GM23338 (cell line): ENCODE measurements around the gene SURF1. TPM values are rescaled to one million over a fixed set of nuclear protein-coding genes. Genes with fewer than 3 reads are reported as not detected.

ENCODE experiments used
- ATAC-seq: fragments of 200-7000 bp; cut with Tn5 transposase; 3 replicates; pipeline ENCODE4 v1.9.1; 2020
- DNase-seq: peaks from one replicate; pipeline ENCODE4 v3.0.0-alpha.2; 2015; ENCODE audit warnings: low spot score
- H2AFZ ChIP-seq: fragments of 200-600 bp; sonication (generic); 2 replicates; pipeline ENCODE4 v1.8.0; 2016; ENCODE audit warnings: antibody characterized with exemption, mild to moderate bottlenecking, moderate library complexity
- H3F3A ChIP-seq: fragments of 200-600 bp; sonication (generic); replicated peaks from 2 replicates; pipeline ENCODE4 v1.8.0; 2017; ENCODE audit warnings: antibody characterized with exemption, mixed run types, low read depth
- H3K27ac ChIP-seq: fragments of 200-600 bp; sonication (generic); 2 replicates; pipeline ENCODE4 v1.6.1; 2016; ENCODE audit warnings: low read depth
- H3K27me3 ChIP-seq: fragments of 200-600 bp; sonication (generic); 2 replicates; pipeline ENCODE4 v1.8.0; 2016; ENCODE audit warnings: mild to moderate bottlenecking, mixed run types, moderate library complexity; ENCODE audit not compliant: insufficient read depth
- H3K36me3 ChIP-seq: fragments of 200-600 bp; sonication (generic); 2 replicates; pipeline ENCODE4 v1.8.0; 2016; ENCODE audit warnings: mild to moderate bottlenecking; ENCODE audit not compliant: insufficient read depth
- H3K4me1 ChIP-seq: fragments of 200-600 bp; sonication (generic); 2 replicates; pipeline ENCODE4 v1.8.0; 2016; ENCODE audit warnings: mild to moderate bottlenecking, moderate library complexity; ENCODE audit not compliant: insufficient read depth
- H3K4me2 ChIP-seq: fragments of 200-600 bp; sonication (generic); 2 replicates; pipeline ENCODE4 v1.7.1; 2017; ENCODE audit warnings: mixed run types
- H3K4me3 ChIP-seq: fragments of 200-600 bp; sonication (generic); 2 replicates; pipeline ENCODE4 v1.6.1; 2016; ENCODE audit warnings: mixed run types
- H3K79me2 ChIP-seq: fragments of 200-600 bp; sonication (generic); replicated peaks from 2 replicates; pipeline ENCODE4 v1.8.0; 2017; ENCODE audit warnings: mild to moderate bottlenecking; ENCODE audit not compliant: insufficient read depth
- H3K9me2 ChIP-seq: fragments of 200-600 bp; sonication (generic); 2 replicates; pipeline ENCODE4 v1.8.0; 2017; ENCODE audit not compliant: insufficient read depth
- H4K20me1 ChIP-seq: fragments of 200-600 bp; sonication (generic); replicated peaks from 2 replicates; pipeline ENCODE4 v1.8.0; 2017; ENCODE audit warnings: mild to moderate bottlenecking; ENCODE audit not compliant: insufficient read depth
- H3K27ac Mint-ChIP-seq: 2 replicates; pipeline ENCODE4 v1.8.0; 2020; ENCODE audit warnings: inconsistent platforms, mild to moderate bottlenecking, moderate library complexity, mixed read lengths
- H3K27me3 Mint-ChIP-seq: 3 replicates; pipeline ENCODE4 v1.8.0; 2022; ENCODE audit warnings: low read depth, mild to moderate bottlenecking, moderate library complexity, mixed read lengths, inconsistent platforms; ENCODE audit not compliant: insufficient read depth, poor library complexity
- H3K36me3 Mint-ChIP-seq: 3 replicates; pipeline ENCODE4 v1.8.0; 2021; ENCODE audit warnings: low read depth, mild to moderate bottlenecking, inconsistent platforms, moderate library complexity, mixed read lengths
- H3K4me1 Mint-ChIP-seq: 3 replicates; pipeline ENCODE4 v1.8.0; 2020; ENCODE audit warnings: mild to moderate bottlenecking, inconsistent platforms, mixed read lengths
- H3K4me3 Mint-ChIP-seq: 3 replicates; pipeline ENCODE4 v1.8.0; 2021; ENCODE audit warnings: moderate library complexity, mild to moderate bottlenecking, inconsistent platforms, mixed read lengths
- H3K9me3 Mint-ChIP-seq: 3 replicates; pipeline ENCODE4 v1.8.0; 2020; ENCODE audit warnings: moderate library complexity, mild to moderate bottlenecking, inconsistent platforms, mixed read lengths
- CREB1 ChIP-seq: fragments of 250-450 bp; sonication (Bioruptor Pico); IDR thresholded peaks from 2 replicates; pipeline ENCODE4 v1.5.0; 2020; ENCODE audit warnings: low read depth, mild to moderate bottlenecking, moderate library complexity
- EZH2 ChIP-seq: fragments of 200-600 bp; sonication (generic); IDR thresholded peaks from one replicate; pipeline ENCODE4 v1.8.0; 2017; ENCODE audit warnings: antibody characterized with exemption, mild to moderate bottlenecking, low read depth; ENCODE audit not compliant: unreplicated experiment
- POLR2AphosphoS5 ChIP-seq: IDR thresholded peaks from 2 replicates; pipeline ENCODE4 v1.6.1; 2016; ENCODE audit warnings: antibody characterized with exemption, low read depth
- STAT1 ChIP-seq: IDR thresholded peaks from one replicate; pipeline ENCODE4 v1.6.1; 2016; ENCODE audit warnings: antibody characterized with exemption; ENCODE audit not compliant: unreplicated experiment
- ZNF114 ChIP-seq: fragments of 250-450 bp; sonication (Bioruptor Pico); IDR thresholded peaks from 2 replicates; pipeline ENCODE4 v1.5.0; 2020; ENCODE audit warnings: mild to moderate bottlenecking, moderate library complexity
- polyA plus RNA-seq: library from polyadenylated mRNA; unstranded; fragments of >200 nt; fragmentation: Nextera tagmentation; extraction: Ambion mirVana; gene quantifications from 2 replicates; pipeline ENCODE4 v1.2.1, GENCODE V29; 2016
- total RNA-seq: library from RNA; depleted of rRNA; stranded (reverse); fragments of >200 nt; shearing (Covaris generic); gene quantifications from 2 replicates; pipeline ENCODE4 v1.2.3, GENCODE V29; 2014
- TF ChIP-seq, protein P1 (sequence below): fragments of 250-450 bp; sonication (Bioruptor Pico); IDR thresholded peaks from 2 replicates; pipeline ENCODE4 v1.5.0; 2020; ENCODE audit warnings: mild to moderate bottlenecking, moderate library complexity
- TF ChIP-seq, protein P2 (sequence below), 2 experiments: fragments of 200-600 bp in 1 of 2; sonication (generic) in 1 of 2; conservative IDR thresholded peaks; 2 replicates each; pipeline versions ENCODE4 v1.5.1 to v1.6.1; 2016 to 2017; ENCODE audit warnings: antibody characterized with exemption in 2 of 2, low read depth in 2 of 2, mild to moderate bottlenecking in 2 of 2, moderate library complexity in 1 of 2

Gene SURF1
- total and polyA plus RNA-seq, 2 experiments from 2014 or later, result 39.1 to 52.6 TPM

DNA sequence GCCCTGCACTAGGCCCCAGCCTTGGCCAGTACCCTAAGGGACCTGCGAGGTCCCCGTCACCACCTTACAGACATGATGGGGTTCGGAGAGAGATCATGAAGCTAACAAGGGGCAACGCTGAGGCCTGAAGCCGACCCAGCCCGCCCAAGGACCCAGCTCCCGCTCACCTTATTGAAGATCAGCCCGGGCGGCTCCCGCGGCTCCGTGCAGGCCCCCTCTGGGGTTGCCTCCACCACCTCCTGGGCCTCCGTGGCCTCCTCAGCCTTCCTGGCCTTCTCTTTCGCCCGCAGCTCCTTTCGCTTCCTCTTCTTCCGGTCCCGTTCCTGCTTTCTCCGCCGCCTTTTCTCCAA, 23.9 kb downstream of the SURF1 start:
- DNase-seq (no peak), ATAC-seq (no peak)
- Histone ChIP-seq H3K4me2 (no peak overlapping the region), H3K27me3 (no peaks in the 10 kb centered on the region), H3K36me3 (peaks cover 10% of the 10 kb centered on the region), H3K4me3 (no peak overlapping the region), H2AFZ (no peak overlapping the region), H3K27ac (no peak overlapping the region), H4K20me1 (peaks cover 12% of the 10 kb centered on the region; the same call in 1 of the 2 replicates), H3F3A (peaks cover 32% of the 10 kb centered on the region), H3K4me1 (peaks cover 9% of the 10 kb centered on the region), H3K9me2 (no peaks in the 10 kb centered on the region), H3K79me2 (peaks cover 19% of the 10 kb centered on the region)
- no peak overlapping the region for H3K27ac Mint-ChIP-seq
- peaks cover 66% of the 10 kb centered on the region for H3K36me3 Mint-ChIP-seq
- peaks cover 16% of the 10 kb centered on the region for H3K4me1 Mint-ChIP-seq
- peaks cover 30% of the 10 kb centered on the region for H3K27me3 Mint-ChIP-seq
- no peak overlapping the region for H3K4me3 Mint-ChIP-seq
- H3K9me3 Mint-ChIP-seq, result peaks cover 10% of the 10 kb centered on the region; the same call in 2 of the 3 replicates
- no peak for TF ChIP-seq STAT1
- TF ChIP-seq, protein P1, sequence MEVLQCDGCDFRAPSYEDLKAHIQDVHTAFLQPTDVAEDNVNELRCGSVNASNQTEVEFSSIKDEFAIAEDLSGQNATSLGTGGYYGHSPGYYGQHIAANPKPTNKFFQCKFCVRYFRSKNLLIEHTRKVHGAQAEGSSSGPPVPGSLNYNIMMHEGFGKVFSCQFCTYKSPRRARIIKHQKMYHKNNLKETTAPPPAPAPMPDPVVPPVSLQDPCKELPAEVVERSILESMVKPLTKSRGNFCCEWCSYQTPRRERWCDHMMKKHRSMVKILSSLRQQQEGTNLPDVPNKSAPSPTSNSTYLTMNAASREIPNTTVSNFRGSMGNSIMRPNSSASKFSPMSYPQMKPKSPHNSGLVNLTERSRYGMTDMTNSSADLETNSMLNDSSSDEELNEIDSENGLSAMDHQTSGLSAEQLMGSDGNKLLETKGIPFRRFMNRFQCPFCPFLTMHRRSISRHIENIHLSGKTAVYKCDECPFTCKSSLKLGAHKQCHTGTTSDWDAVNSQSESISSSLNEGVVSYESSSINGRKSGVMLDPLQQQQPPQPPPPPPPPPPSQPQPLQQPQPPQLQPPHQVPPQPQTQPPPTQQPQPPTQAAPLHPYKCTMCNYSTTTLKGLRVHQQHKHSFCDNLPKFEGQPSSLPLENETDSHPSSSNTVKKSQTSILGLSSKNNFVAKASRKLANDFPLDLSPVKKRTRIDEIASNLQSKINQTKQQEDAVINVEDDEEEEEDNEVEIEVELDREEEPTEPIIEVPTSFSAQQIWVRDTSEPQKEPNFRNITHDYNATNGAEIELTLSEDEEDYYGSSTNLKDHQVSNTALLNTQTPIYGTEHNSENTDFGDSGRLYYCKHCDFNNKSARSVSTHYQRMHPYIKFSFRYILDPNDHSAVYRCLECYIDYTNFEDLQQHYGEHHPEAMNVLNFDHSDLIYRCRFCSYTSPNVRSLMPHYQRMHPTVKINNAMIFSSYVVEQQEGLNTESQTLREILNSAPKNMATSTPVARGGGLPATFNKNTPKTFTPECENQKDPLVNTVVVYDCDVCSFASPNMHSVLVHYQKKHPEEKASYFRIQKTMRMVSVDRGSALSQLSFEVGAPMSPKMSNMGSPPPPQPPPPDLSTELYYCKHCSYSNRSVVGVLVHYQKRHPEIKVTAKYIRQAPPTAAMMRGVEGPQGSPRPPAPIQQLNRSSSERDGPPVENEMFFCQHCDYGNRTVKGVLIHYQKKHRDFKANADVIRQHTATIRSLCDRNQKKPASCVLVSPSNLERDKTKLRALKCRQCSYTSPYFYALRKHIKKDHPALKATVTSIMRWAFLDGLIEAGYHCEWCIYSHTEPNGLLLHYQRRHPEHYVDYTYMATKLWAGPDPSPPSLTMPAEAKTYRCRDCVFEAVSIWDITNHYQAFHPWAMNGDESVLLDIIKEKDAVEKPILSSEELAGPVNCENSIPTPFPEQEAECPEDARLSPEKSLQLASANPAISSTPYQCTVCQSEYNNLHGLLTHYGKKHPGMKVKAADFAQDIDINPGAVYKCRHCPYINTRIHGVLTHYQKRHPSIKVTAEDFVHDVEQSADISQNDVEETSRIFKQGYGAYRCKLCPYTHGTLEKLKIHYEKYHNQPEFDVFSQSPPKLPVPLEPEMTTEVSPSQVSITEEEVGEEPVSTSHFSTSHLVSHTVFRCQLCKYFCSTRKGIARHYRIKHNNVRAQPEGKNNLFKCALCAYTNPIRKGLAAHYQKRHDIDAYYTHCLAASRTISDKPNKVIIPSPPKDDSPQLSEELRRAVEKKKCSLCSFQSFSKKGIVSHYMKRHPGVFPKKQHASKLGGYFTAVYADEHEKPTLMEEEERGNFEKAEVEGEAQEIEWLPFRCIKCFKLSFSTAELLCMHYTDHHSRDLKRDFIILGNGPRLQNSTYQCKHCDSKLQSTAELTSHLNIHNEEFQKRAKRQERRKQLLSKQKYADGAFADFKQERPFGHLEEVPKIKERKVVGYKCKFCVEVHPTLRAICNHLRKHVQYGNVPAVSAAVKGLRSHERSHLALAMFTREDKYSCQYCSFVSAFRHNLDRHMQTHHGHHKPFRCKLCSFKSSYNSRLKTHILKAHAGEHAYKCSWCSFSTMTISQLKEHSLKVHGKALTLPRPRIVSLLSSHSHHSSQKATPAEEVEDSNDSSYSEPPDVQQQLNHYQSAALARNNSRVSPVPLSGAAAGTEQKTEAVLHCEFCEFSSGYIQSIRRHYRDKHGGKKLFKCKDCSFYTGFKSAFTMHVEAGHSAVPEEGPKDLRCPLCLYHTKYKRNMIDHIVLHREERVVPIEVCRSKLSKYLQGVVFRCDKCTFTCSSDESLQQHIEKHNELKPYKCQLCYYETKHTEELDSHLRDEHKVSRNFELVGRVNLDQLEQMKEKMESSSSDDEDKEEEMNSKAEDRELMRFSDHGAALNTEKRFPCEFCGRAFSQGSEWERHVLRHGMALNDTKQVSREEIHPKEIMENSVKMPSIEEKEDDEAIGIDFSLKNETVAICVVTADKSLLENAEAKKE, result no peak
- TF ChIP-seq ZNF114 (CRISPR knock-in tag), result no peak
- TF ChIP-seq CREB1 (CRISPR knock-in tag), result no peak
- TF ChIP-seq POLR2AphosphoS5, result no peak
- TF ChIP-seq EZH2, result no peak
- TF ChIP-seq, protein P2, sequence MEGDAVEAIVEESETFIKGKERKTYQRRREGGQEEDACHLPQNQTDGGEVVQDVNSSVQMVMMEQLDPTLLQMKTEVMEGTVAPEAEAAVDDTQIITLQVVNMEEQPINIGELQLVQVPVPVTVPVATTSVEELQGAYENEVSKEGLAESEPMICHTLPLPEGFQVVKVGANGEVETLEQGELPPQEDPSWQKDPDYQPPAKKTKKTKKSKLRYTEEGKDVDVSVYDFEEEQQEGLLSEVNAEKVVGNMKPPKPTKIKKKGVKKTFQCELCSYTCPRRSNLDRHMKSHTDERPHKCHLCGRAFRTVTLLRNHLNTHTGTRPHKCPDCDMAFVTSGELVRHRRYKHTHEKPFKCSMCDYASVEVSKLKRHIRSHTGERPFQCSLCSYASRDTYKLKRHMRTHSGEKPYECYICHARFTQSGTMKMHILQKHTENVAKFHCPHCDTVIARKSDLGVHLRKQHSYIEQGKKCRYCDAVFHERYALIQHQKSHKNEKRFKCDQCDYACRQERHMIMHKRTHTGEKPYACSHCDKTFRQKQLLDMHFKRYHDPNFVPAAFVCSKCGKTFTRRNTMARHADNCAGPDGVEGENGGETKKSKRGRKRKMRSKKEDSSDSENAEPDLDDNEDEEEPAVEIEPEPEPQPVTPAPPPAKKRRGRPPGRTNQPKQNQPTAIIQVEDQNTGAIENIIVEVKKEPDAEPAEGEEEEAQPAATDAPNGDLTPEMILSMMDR (conservative IDR thresholded peaks at IDR 0.05; ENCODE audit: low read depth in 2 of 2), result no peak
